ENCODE results near the gene PSTPIP2.

DNA sequence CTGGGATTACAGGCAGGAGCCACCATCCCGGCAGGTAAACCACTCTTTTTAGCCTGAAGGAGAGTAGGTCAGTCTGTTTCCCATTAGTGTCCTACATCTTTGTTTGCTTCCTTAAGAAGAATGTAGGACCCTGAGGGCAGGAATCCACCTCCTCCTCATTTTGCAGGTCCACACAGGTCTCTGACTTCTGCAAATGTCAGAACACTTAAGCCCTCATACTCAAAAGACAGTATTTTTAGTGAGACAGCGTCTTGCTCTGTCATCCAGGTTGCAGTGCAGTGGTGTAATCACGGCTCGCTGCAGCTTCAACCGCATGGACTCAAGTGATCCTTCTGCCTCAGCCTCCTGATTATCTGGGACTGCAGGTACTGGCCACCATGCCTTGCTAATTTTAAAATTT, 9.3 kb downstream of the PSTPIP2 start:
- TF ChIP-seq POLR2A (IDR thresholded peaks at IDR 0.05; ENCODE audit: low read length) = no peak
- no peak for TF ChIP-seq GATA1 (IDR thresholded peaks at IDR 0.05; ENCODE audit: low read depth, low read length)

All from erythroblast (primary cell).